OCI-LY7 (cell line): Measurements from ENCODE around the gene SLC25A44.

Source experiments
- CTCF ChIP-seq: fragments of 200-600 bp; sonication (generic); conservative IDR thresholded peaks from 2 replicates; pipeline ENCODE4 v1.5.1; 2014; ENCODE audit warnings: mild to moderate bottlenecking, antibody characterized with exemption, low read length, moderate library complexity, mixed read lengths
- EZH2phosphoT487 ChIP-seq: fragments of 200-600 bp; sonication (generic); IDR thresholded peaks from 2 replicates; pipeline ENCODE4 v1.6.1; 2018; ENCODE audit warnings: low read depth, borderline replicate concordance, mild to moderate bottlenecking, mixed run types, antibody characterized with exemption, low read length, moderate library complexity, mixed read lengths

DNA sequence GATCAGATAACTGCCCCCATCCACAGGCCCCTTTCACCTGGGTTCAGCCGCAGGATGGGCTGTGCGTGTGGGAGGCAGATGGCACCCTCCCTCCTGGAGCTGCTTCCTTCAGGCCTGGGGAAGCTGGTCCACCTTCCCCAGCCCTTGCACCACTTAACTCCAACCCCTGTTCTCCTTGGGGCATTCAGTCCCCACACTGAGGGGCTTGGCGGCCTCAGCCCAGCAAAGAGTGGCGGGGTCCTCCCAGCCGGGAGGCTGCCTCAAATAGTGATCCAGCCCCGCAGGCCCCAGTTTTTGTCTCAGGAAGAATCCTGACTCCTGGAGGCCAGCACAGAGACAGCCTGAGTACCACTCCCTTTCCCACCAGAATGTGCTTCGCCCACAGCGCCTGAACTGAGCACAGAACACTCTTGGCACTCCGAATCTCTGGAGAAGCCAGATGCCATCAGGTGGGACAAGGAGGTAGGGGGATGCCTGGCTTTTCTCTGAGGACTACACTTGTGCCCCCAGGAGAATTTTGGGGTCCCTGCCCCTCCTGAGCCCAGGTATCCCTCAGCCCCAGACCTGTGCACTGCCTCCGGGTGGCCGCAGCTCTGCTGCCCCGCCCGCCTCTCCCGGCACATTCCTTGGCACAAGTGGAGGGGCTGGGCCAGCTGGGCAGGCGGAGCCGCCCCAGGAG lies 53.0 kb downstream of the SLC25A44 start:
- TF ChIP-seq CTCF (no peak), EZH2phosphoT487 (no peak)
